HEK293 (cell line): ENCODE data around the gene DOCK8.

Experiments
- CTCF ChIA-PET: fragments of 350-600 bp; formaldehyde crosslinking; extraction: SDS; loops from one replicate; lab custom pipeline; 2021; ENCODE audit warnings: antibody characterized with exemption; lab: Yijun Ruan, JAX
- POLR2A ChIA-PET: fragments of 300-600 bp; formaldehyde crosslinking; extraction: SDS; loops from one replicate; lab custom pipeline; 2020; ENCODE audit warnings: antibody characterized with exemption, inconsistent platforms; lab: Yijun Ruan, JAX
- H3K27ac ChIP-seq: fragments of 200-500 bp; sonication (Bioruptor generic); 2 replicates; pipeline ENCODE4 v1.5.1; 2014; ENCODE audit warnings: low read depth, low read length, control low read depth, inconsistent platforms; ENCODE audit errors: extremely low read depth
- H3K36me3 ChIP-seq, 2 experiments: fragments of 200-500 bp in 1 of 2; sonication (Bioruptor generic) in 1 of 2; 1 replicate in 1 of 2; 2 replicates in 1 of 2; pipeline ENCODE4 v1.5.1; 2014 to 2017; ENCODE audit warnings: inconsistent platforms in 2 of 2, low read length in 2 of 2; ENCODE audit not compliant: control insufficient read depth in 2 of 2, insufficient read depth in 1 of 2
- H3K4me1 ChIP-seq: fragments of 200-500 bp; sonication (Bioruptor generic); 2 replicates; pipeline ENCODE4 v1.5.1; 2014; ENCODE audit warnings: mild to moderate bottlenecking, low read length, inconsistent platforms; ENCODE audit not compliant: control insufficient read depth, insufficient read depth
- H3K4me3 ChIP-seq: 2 replicates; pipeline ENCODE4 v1.5.1; 2011; ENCODE audit warnings: low read depth, mild to moderate bottlenecking, control low read depth, low read length, moderate library complexity
- H3K9me3 ChIP-seq: fragments of 200-500 bp; sonication (Bioruptor generic); 2 replicates; pipeline ENCODE4 v1.5.1; 2014; ENCODE audit warnings: low read depth, low read length, inconsistent platforms; ENCODE audit not compliant: control insufficient read depth, insufficient read depth
- BCL11A ChIP-seq: fragments of 450-650 bp; formaldehyde crosslinking; IDR thresholded peaks from 2 replicates; pipeline ENCODE4 v1.5.1; 2016; ENCODE audit warnings: low read depth, missing biosample characterization, missing genetic modification characterization
- ELK4 ChIP-seq: IDR thresholded peaks from 2 replicates; pipeline ENCODE4 v1.6.1; 2011; ENCODE audit warnings: mild to moderate bottlenecking, low read depth, low read length, borderline replicate concordance
- GFI1B ChIP-seq: fragments of 450-650 bp; formaldehyde crosslinking; IDR thresholded peaks from 2 replicates; pipeline ENCODE4 v1.5.1; 2016; ENCODE audit warnings: missing biosample characterization, missing genetic modification characterization
- REPIN1 ChIP-seq: fragments of 450-650 bp; formaldehyde crosslinking; IDR thresholded peaks from 2 replicates; pipeline ENCODE4 v1.5.1; 2017; ENCODE audit warnings: missing biosample characterization, missing genetic modification characterization, low read depth
- YY2 ChIP-seq: fragments of 450-650 bp; formaldehyde crosslinking; IDR thresholded peaks from 2 replicates; pipeline ENCODE4 v1.5.1; 2016; ENCODE audit warnings: missing biosample characterization, missing genetic modification characterization
- ZBTB1 ChIP-seq: fragments of 450-650 bp; formaldehyde crosslinking; IDR thresholded peaks from 2 replicates; pipeline ENCODE4 v1.5.1; 2016; ENCODE audit warnings: missing biosample characterization, missing genetic modification characterization
- ZBTB6 ChIP-seq: fragments of 450-650 bp; formaldehyde crosslinking; IDR thresholded peaks from 2 replicates; pipeline ENCODE4 v1.5.1; 2017; ENCODE audit warnings: missing biosample characterization, missing genetic modification characterization
- ZBTB7A ChIP-seq: fragments of 450-650 bp; formaldehyde crosslinking; IDR thresholded peaks from 2 replicates; pipeline ENCODE4 v1.5.1; 2016; ENCODE audit warnings: low read depth, missing biosample characterization, missing genetic modification characterization
- ZNF10 ChIP-seq: fragments of 450-650 bp; formaldehyde crosslinking; IDR thresholded peaks from 2 replicates; pipeline ENCODE4 v1.5.1; 2017; ENCODE audit warnings: missing biosample characterization, missing genetic modification characterization
- ZNF146 ChIP-seq: fragments of 450-650 bp; formaldehyde crosslinking; IDR thresholded peaks from 2 replicates; pipeline ENCODE4 v1.5.1; 2016; ENCODE audit warnings: missing biosample characterization, missing genetic modification characterization
- ZNF19 ChIP-seq: fragments of 450-650 bp; formaldehyde crosslinking; IDR thresholded peaks from 2 replicates; pipeline ENCODE4; 2016; ENCODE audit warnings: missing biosample characterization, missing genetic modification characterization, low read depth
- ZNF2 ChIP-seq: fragments of 450-650 bp; formaldehyde crosslinking; IDR thresholded peaks from 2 replicates; pipeline ENCODE4 v1.5.1; 2016; ENCODE audit warnings: missing biosample characterization, missing genetic modification characterization
- ZNF239 ChIP-seq: fragments of 450-650 bp; formaldehyde crosslinking; IDR thresholded peaks from 2 replicates; pipeline ENCODE4 v1.5.1; 2016; ENCODE audit warnings: missing biosample characterization, missing genetic modification characterization
- ZNF362 ChIP-seq: fragments of 450-650 bp; formaldehyde crosslinking; IDR thresholded peaks from 2 replicates; pipeline ENCODE4 v1.5.1; 2016; ENCODE audit warnings: missing biosample characterization, missing genetic modification characterization
- ZNF580 ChIP-seq: fragments of 450-650 bp; formaldehyde crosslinking; IDR thresholded peaks from 2 replicates; pipeline ENCODE4 v1.5.1; 2016; ENCODE audit warnings: missing biosample characterization, missing genetic modification characterization
- ZNF621 ChIP-seq: fragments of 450-650 bp; formaldehyde crosslinking; IDR thresholded peaks from 2 replicates; pipeline ENCODE4 v1.5.1; 2017; ENCODE audit warnings: missing biosample characterization, missing genetic modification characterization
- ZNF624 ChIP-seq: fragments of 450-650 bp; formaldehyde crosslinking; IDR thresholded peaks from 2 replicates; pipeline ENCODE4 v1.5.1; 2017; ENCODE audit warnings: missing biosample characterization, missing genetic modification characterization
- ZNF76 ChIP-seq: fragments of 450-650 bp; formaldehyde crosslinking; IDR thresholded peaks from 2 replicates; pipeline ENCODE4; 2016; ENCODE audit warnings: low read depth, missing biosample characterization, missing genetic modification characterization, borderline replicate concordance
- ZSCAN16 ChIP-seq: fragments of 450-650 bp; formaldehyde crosslinking; IDR thresholded peaks from 2 replicates; pipeline ENCODE4 v1.5.1; 2016; ENCODE audit warnings: missing biosample characterization, missing genetic modification characterization
- TF ChIP-seq, protein P1 (sequence below): fragments of 450-650 bp; formaldehyde crosslinking; conservative IDR thresholded peaks from 2 replicates; pipeline ENCODE4 v1.5.1; 2016; ENCODE audit warnings: low read depth, missing biosample characterization, missing genetic modification characterization
- TF ChIP-seq, protein P2 (sequence below): fragments of 450-650 bp; formaldehyde crosslinking; IDR thresholded peaks from 2 replicates; pipeline ENCODE4 v1.5.1; 2016; ENCODE audit warnings: missing biosample characterization, missing genetic modification characterization

The DOCK8 gene

GRCh38 chr9:389758-390157 lies 175.1 kb downstream of the DOCK8 start:
- ChIA-PET POLR2A (no interaction called here), CTCF (interaction anchor here (0.9 kb wide), 1 partner anchor 620 kb away, joined by 4 read pairs; no protein-coding TSS in a partner anchor)
- Histone ChIP-seq H3K36me3 (no peaks in the 10 kb centered on the region), H3K27ac (no peak overlapping the region), H3K9me3 (no peaks in the 10 kb centered on the region), H3K4me3 (no peak overlapping the region), H3K4me1 (no peaks in the 10 kb centered on the region)
- TF ChIP-seq ZBTB6: no peak
- TF ChIP-seq ELK4: no peak
- TF ChIP-seq ZSCAN16 (tag by site-specific recombination): no peak
- no peak for TF ChIP-seq BCL11A
- TF ChIP-seq YY2 (tag by site-specific recombination): no peak
- no peak for TF ChIP-seq ZNF362
- no peak for TF ChIP-seq ZNF146 (tag by site-specific recombination)

- ChIA-PET POLR2A (no interaction called here), CTCF (interaction anchor here (0.7 kb wide), 3 partner anchors 56 to 1635 kb away, joined by 3 to 6 read pairs (median 6); no protein-coding TSS in a partner anchor)
- H3K4me1 ChIP-seq: no peaks in the 10 kb centered on the region
- TF ChIP-seq ZNF239 (tag by site-specific recombination): no peak
- TF ChIP-seq REPIN1: no peak
- no peak for TF ChIP-seq ZSCAN16 (tag by site-specific recombination)
- TF ChIP-seq ZBTB1 (tag by site-specific recombination): no peak
- no peak for TF ChIP-seq GFI1B (tag by site-specific recombination)
- no peak for TF ChIP-seq ZNF19 (tag by site-specific recombination)
- TF ChIP-seq, protein P1, sequence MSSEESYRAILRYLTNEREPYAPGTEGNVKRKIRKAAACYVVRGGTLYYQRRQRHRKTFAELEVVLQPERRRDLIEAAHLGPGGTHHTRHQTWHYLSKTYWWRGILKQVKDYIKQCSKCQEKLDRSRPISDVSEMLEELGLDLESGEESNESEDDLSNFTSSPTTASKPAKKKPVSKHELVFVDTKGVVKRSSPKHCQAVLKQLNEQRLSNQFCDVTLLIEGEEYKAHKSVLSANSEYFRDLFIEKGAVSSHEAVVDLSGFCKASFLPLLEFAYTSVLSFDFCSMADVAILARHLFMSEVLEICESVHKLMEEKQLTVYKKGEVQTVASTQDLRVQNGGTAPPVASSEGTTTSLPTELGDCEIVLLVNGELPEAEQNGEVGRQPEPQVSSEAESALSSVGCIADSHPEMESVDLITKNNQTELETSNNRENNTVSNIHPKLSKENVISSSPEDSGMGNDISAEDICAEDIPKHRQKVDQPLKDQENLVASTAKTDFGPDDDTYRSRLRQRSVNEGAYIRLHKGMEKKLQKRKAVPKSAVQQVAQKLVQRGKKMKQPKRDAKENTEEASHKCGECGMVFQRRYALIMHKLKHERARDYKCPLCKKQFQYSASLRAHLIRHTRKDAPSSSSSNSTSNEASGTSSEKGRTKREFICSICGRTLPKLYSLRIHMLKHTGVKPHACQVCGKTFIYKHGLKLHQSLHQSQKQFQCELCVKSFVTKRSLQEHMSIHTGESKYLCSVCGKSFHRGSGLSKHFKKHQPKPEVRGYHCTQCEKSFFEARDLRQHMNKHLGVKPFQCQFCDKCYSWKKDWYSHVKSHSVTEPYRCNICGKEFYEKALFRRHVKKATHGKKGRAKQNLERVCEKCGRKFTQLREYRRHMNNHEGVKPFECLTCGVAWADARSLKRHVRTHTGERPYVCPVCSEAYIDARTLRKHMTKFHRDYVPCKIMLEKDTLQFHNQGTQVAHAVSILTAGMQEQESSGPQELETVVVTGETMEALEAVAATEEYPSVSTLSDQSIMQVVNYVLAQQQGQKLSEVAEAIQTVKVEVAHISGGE: no peak
- no peak for TF ChIP-seq ZNF2 (tag by site-specific recombination)
- TF ChIP-seq ZNF621 (tag by site-specific recombination): no peak
- TF ChIP-seq, protein P2, sequence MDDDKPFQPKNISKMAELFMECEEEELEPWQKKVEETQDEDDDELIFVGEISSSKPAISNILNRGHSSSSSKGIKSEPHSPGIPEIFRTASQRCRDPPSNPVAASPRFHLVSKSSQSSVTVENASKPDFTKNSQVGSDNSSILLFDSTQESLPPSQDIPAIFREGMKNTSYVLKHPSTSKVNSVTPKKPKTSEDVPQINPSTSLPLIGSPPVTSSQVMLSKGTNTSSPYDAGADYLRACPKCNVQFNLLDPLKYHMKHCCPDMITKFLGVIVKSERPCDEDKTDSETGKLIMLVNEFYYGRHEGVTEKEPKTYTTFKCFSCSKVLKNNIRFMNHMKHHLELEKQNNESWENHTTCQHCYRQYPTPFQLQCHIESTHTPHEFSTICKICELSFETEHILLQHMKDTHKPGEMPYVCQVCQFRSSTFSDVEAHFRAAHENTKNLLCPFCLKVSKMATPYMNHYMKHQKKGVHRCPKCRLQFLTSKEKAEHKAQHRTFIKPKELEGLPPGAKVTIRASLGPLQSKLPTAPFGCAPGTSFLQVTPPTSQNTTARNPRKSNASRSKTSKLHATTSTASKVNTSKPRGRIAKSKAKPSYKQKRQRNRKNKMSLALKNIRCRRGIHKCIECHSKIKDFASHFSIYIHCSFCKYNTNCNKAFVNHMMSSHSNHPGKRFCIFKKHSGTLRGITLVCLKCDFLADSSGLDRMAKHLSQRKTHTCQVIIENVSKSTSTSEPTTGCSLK (tag by site-specific recombination): no peak
- TF ChIP-seq ZNF580 (tag by site-specific recombination): no peak
- no peak for TF ChIP-seq ZNF76 (tag by site-specific recombination)
- TF ChIP-seq ZNF624 (tag by site-specific recombination): no peak
- TF ChIP-seq ZNF10: no peak
- no peak for TF ChIP-seq ZBTB7A
- no peak overlapping the region for H3K27ac ChIP-seq
- no peak overlapping the region for H3K4me3 ChIP-seq
- H3K36me3 ChIP-seq: no peaks in the 10 kb centered on the region
- H3K9me3 ChIP-seq: no peaks in the 10 kb centered on the region
Observed at GRCh38 chr9:392077-392804, 177.6 kb downstream of the DOCK8 start.
